ENCODE measurements around the gene CFAP300.

CFAP300 gene

DNA sequence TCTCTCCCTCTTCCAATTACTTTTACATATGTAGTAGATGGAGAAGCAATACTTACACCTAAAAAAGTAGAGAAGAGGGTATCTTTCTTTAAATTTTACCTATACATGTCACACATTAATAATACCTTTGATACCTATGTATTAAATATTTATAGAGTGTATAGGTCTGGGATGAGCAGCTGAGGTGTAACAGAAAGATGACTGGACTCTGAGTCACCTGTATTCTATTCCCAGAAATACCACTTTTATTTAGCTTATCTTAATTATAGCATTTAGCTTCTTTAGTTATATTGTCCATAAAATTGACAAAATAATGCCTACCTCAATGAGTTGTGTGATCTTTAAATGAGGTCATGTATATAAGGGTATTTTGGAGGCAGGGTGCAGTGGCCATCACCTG, 32.4 kb downstream of the CFAP300 start:
- DNase-seq = no peak

DNA sequence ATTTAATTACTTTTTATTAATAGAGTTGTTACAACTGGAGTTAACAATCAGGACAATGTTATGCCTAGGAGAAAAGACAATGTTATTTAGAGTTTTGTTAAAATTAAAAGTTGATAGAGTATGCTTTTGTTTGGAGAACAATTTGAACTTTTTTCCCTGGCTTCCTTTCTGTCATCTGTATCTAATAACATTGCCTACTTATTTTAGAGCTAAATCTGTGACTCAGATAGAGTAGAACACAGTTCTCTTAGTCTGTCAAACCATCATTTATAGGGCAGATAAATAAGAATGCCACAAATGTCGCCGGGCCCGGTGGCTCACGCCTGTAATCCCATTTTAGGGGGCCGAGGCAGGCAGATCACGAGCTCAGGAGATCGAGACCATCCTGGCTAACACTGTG, 34.1 kb downstream of the CFAP300 start:
- no peak for DNase-seq

DNA sequence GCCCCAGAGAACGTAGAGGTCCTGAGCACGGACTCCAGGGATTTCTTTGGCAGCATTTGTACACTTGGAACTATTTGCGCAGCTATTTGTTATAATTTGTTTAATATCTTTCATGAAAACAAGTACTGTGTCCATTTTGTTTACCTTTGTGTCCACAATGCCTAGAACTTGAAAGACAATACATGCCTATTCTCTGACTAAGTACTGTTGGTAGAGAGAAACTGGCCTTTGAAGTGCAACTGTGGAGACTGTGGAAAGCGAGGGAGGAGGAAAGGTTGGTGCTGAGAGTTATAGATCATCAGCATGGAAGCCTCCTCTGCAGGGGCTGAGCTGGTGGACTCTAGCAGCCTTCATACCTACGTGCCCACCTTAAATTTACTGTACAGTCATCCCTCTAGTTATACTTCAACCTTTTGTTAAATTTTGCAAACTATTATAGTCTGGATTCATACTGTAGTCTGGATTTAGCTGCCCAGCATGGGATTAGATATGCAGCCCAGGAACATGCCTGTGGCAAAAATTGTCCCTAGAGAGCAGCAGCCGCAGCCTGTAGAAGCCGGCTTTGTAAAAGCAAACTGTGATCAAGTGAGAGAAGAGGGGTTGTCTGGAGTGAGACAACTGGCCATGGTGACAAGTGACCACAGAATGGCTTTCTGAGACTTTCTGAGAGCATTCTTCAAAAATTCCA, 38.8 kb downstream of the CFAP300 start:
- no peak for DNase-seq

DNA sequence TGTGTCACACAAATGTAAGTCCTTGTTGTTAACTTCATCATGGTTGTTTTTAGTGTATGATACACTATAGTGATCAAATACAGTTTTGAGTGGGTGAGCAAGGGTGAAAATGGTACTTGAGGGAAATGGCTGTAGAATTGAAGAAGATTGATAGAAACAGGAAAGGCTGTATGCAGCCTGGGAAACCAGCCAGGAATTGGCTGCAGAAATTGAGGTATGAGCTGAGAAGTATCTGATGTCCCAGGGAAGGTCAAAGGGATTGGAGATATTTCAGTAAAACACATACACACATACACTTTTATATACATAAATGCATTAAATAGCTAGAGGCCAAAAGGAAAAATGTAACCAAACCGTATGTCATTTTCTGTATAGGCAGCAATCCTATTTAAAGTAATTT, 49.9 kb downstream of the CFAP300 start:
- DNase-seq = no peak

DNA sequence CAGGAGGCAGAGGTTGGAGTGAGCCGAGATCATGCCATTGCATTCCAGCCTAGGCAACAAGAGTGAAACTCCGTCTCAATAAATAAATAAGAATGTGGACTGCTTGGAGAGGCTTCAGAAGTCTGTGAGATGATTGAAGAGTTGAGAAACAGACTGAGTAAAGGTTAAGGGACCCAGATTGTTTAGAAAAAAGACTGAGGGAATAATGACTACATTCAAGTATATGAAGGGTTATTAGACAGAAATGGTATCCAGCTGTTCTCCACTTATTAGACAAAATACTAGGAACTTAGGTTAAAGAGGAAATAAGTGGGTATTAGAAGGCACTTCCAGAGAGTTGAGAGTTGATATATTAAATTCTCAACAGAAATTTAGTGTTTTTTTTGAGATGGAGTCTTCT, 52.5 kb downstream of the CFAP300 start:
- DNase-seq = no peak

DNA sequence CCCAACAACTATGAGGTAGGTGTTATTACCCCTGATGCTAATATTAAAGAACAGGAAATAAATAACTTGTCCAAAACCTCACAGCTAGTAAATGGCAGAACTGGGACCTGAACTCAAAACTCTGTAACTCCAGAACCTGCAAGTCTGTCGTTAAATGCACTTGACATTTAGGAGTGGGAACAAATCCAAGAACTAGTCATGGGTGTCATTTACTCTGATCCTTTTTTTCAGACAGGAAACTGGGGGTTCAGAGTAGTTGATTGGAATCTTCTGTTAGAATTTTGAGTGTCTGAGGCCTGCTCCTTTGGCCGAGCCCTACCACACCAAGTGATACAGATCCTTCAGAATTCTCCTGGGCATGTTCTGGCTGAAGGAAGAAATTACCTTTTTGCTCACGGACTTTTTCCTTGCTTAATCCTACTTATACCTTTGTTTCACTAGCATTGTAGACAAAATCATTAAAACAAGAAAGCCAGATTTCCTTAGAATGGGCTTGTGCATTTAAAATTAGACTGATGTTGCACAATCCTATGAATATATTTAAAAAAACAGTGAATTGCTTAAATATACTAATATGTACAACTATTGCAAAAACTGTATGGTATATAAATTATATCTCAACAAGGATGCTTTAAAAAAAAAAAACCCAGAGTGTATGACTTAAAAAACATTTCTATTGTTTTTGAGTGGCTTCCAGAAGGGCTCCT, 61.6 kb downstream of the CFAP300 start:
- DNase-seq = no peak

DNA sequence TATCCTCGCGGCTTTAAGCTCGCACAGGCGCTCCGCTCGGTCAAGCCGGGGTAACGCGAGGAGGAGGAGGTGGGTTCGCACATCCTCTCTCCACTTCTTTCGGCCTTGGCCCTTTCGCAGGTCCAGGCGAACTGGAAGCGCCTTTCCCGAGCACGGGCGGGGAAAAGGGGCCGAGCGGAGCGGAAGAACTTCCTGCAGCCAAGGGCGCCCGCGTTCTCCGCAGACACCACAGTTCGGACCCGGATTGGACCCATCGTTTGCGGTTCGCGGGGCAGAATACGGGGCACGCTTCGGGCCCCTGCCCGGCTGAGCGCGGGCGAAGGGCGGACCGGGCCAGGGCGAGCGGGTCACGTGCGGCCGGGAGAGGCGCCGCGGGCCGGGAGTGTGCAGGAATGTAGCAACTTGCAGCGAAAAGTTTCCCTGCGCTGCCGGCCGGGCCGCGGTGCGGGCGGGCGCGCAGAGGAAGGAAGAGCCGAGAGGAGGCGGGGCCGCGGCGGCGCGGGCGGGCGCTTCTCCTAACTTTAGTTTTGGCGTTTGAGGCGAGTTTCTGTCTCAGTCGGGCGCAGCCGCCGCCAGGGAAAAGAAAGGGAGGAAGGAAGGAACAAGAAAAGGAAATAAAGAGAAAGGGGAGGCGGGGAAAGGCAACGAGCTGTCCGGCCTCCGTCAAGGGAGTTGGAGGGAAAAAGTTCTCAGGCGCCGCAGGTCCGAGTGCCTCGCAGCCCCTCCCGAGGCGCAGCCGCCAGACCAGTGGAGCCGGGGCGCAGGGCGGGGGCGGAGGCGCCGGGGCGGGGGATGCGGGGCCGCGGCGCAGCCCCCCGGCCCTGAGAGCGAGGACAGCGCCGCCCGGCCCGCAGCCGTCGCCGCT, 62.9 kb downstream of the CFAP300 start, which contains the start of gene YAP1:
YAP1 (plus strand) TSS at position 552 of the 865 bp plus-strand sequence. CDS start 402 bp downstream, outside the sequence.
- DNase-seq = no peak

DNA sequence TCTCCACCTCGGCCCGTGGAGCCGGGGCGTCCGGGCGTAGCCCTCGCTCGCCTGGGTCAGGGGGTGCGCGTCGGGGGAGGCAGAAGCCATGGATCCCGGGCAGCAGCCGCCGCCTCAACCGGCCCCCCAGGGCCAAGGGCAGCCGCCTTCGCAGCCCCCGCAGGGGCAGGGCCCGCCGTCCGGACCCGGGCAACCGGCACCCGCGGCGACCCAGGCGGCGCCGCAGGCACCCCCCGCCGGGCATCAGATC, 63.4 kb downstream of the CFAP300 start:
- no peak for DNase-seq

DNA sequence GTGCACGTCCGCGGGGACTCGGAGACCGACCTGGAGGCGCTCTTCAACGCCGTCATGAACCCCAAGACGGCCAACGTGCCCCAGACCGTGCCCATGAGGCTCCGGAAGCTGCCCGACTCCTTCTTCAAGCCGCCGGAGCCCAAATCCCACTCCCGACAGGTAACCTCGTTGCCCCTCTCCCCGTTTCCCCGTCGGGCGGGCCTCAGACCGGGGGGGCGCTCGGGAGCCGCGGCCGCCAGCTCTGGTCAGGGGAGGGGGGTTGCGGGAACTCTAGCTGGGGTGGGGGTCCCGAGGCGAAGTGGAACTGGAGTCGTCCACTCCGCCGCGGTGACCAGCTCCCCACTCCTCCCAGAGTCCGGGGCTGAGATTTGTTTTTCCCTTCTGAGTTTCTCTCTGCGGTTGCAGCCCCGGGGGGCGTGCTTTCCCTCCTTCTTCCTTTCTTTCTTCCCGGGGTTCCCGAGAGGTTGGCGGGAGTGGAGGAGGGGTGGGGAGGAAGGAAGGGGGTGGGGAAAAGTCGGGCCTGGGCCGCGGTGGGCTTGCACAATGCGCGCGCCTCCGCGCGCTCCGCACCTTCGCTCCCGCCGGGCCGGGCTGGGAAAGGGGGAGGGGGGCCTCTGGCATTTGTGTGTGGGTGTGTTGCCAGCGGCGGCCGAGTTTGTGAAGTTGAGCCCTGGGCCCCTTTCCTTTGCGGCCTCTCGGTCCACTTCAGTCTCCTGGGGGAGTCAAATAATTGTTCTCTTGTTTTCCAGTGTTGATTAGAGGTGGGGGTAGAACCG, 64.0 kb downstream of the CFAP300 start:
- no peak for DNase-seq

DNA sequence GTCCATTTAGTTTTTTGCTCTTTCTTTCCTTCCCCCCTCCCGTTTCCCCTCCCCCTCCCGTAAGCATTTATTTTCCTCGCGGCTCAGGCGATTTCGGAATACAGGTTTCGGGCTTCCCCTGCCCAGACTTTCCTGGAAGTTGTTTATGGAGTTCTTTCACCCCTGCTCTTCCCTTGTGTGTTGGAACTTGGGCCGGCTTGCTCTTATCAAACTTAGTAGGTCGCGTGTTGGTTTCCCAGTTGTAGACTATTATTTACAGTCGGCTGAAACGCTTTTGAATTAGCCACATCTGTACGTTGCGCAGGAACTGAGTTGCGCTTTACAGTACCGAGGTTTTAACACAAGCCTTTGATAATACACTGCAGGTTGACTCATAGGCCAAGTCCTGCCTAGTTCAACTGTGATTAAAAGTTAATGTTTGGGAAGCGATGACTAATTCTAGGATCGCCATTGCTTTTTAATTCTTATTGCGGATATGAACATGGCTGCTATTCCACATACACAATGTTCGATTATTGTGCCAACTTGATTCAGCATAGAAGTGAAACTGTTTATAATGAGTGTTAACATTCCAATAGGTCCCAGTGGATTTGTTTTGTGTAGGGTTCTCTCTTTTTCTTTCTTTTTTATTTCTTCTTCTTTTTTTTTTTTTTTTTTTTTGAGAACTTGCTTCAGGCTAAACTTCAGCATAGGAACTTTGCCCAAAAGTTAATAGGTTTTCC, 64.7 kb downstream of the CFAP300 start:
- no peak for DNase-seq

DNA sequence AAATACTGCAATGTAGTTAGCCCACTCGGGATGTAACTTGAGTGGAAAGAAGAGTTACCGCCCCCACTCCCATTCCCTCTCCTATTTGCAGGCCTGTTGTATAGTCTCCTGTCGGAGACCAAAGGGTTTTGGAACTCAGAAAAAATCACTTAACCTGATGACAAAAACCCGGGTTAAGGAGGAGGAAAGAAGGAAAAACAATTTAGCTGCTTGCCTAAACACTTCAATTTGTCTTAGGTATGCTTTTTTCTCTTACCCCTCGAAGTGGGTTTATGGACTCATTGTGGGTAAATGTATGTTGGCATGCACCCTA, 65.2 kb downstream of the CFAP300 start:
- no peak for DNase-seq

DNA sequence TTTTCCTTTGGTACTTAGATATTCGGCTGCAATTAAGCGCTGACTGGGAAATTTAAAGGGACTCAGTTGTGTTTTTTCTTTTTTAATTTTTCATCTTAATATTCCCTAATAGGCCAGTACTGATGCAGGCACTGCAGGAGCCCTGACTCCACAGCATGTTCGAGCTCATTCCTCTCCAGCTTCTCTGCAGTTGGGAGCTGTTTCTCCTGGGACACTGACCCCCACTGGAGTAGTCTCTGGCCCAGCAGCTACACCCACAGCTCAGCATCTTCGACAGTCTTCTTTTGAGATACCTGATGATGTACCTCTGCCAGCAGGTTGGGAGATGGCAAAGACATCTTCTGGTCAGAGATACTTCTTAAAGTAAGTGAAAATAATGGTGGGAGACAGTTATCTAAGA, 66.8 kb downstream of the CFAP300 start:
- DNase-seq = no peak

DNA sequence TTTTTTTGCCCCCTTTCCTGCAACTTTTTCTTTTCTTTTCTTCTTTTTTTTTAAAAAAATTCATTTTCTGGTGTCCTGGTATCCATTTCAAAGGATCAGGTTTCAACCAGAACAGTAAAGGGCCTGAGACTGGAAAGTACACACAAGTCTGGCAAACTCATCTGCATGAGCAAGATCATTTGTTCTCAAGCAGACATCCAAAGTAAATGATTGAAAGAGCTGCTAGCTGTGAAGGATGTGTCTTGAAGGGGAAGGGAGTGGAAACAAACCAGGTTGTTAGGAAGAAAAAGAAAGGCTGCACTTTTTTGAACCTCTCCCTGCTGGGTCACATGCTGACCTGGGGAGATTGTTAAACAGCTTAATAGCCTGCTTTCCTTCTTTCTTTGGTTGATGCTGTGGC, 68.3 kb downstream of the CFAP300 start:
- DNase-seq = no peak

DNA sequence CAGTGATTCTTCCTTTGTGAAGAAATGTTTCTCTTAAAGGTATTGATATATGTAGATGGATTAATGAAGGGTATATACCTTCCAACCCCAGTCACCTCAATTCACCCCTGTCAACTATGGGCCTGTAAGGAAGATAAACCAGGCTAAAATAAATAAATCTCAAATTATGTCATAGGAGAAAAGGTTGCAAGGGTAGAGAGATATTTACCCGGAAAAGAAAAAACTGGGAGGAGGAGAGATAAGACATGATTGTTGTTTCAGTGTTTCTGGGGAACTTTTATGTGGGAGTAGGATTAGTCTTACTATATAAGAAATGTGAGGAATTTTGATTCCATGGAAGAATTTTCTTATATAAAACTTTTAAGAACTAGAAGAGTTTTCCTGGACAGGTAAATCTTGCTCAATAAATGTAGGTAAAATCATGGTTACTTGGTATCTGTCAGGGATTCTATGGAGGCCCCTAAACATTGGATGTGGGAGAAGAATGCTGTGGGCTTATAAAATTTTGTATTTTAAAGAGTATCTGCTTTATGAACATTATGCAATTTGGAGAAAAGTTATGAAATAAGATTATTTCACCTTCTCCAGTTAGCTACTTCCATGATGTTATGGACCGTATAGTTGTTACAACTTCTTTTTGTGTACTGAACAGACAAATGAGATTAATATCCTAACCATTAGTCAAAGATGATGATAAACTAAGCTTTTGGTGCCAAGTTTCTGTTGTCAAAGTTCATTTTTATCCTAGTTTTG, 69.4 kb downstream of the CFAP300 start:
- DNase-seq = no peak

DNA sequence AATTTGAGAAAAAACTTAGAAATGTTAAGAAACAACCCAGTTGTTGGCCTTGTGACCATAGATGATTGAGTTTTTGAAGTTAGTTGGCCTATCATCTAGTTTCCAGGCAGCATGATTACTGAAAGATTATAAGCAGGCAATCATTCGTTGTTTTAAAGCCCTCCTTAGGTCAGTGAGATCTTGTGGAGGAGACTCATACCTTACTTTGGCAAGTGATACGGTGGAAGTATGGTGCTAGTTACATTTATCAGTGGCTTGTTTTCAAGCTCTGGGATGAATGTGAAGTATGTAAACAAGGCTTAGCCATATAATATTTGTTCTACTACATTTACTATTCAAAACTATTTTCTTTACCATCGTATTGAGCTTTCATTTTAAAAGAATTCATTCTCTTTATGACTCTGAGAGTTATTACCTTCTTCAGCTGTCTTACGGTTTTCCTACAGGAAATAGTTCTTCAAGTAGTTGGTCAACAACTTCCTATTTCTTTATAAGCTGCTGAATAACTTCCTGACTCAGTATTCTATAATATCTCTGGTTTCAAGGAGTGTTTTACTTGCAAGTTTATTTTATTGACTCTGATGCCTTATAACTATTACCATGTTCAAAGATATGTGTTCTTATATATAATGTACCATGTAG, 70.4 kb downstream of the CFAP300 start:
- no peak for DNase-seq

DNA sequence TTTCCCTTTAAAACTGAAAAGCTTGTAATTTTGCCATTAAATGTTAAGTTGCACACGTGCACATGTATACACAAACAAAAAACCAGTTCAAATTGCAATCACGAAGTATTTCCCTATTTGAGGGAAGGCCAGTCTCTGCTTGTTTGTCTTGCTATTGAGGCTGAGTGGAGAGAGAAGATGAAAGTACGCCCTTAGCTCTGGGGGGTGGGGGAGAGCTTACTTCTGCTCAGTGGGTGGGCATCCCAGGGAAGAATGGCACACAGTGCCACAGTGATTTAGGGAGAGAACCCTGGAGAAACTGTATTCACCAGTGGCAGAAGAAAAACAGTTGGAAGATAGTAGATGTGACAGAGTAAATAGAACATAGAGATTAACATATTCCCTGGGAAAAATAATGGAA, 71.7 kb downstream of the CFAP300 start:
- no peak for DNase-seq

DNA sequence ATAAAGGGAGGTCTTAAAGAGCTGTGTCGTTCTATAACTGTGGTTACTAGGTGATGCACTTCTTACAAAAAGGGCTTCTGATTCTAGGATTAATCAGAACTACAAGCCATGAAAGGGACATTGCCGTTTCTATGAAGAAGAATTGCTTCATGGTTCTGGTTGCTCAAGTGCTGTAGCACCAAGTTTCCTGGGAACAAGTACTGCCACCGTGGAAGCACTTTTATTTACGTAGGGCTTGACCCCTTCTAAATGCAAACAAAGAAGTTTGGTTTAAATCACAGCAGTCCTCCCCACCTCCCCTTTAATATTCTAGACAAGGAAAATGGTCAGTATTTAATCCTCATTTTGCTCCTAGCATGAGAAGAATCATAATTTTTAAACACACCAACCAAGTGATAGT, 72.8 kb downstream of the CFAP300 start:
- no peak for DNase-seq

DNA sequence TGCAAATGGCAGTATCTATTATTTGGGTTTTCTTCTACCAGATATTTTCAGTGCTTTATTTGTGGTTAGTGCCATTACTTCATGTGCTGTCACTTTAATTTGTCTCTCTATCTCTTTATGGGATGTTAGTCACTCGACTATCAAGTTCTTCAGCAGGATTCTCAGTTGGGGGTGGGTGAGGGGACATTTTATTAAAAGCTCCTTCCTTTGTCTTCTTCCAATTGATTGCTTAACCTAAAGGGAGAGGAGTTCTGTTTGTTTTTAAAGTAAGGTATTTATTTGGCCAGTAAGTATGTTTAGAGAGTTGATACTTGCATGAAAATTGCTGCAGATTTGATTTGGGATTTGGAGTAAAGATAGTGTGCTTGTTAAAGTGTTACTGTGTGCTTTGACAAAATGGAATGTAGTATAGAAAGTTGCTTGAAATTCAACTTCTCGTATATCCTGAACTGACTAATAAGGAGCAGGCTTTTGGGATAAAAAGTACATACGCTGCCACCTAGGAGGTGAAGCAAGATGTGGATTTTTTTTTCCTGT, 73.3 kb downstream of the CFAP300 start:
- DNase-seq = no peak

DNA sequence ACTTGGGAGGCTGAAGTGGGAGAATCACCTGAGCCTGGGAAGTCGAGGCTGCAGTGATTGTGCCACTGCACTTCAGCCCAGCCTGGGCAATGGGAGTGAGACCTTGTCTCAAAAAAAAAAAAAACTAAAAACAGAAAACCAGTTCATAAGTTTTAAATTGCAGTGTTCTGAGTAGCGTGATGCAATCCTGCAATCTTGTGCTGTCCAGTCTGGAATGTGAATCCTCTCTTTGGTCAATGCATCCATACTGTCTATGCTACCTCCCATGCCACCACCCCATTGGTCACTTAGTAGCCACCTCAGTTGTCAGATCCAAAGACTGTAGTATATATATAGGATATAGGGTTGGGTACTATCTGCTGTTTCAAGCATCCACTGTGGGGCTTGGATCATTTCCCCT, 74.1 kb downstream of the CFAP300 start:
- no peak for DNase-seq

All from DMS79 treated with DMSO at 0.1 percent for 48 hours (cell line).